AML-193 (cell line): Measurements from ENCODE around the gene SYNJ2.
"Not testable (repeated sequence)": the region's sequence is repeated elsewhere in the genome, so short reads cannot be mapped to it uniquely, and the experiment has no call there.

Source experiments
- DNase-seq, 2 experiments: peaks; one replicate each; lab custom pipeline; 2025; lab: John Stamatoyannopoulos, UW

The SYNJ2 gene

GRCh38 chr6:157956171-157956730 lies 25.4 kb upstream of the SYNJ2 start:
- DNase-seq, result no peak

GRCh38 chr6:157959451-157960227 lies 22.0 kb upstream of the SYNJ2 start:
- DNase-seq, result no peak

GRCh38 chr6:157961153-157961831 lies 20.4 kb upstream of the SYNJ2 start:
- no peak for DNase-seq

GRCh38 chr6:157961832-157962575 lies 19.7 kb upstream of the SYNJ2 start:
- DNase-seq, result no peak

GRCh38 chr6:157962601-157963302 lies 18.9 kb upstream of the SYNJ2 start:
- peak; percentile 46 to 53 for DNase-seq

- DNase-seq, result no peak
Observed at GRCh38 chr6:157964100-157964499, 17.6 kb upstream of the SYNJ2 start.

GRCh38 chr6:157965387-157965786 lies 16.3 kb upstream of the SYNJ2 start:
- DNase-seq, result no peak

GRCh38 chr6:157966589-157966977 lies 15.1 kb upstream of the SYNJ2 start:
- DNase-seq, result no peak

GRCh38 chr6:157967020-157967419 lies 14.6 kb upstream of the SYNJ2 start:
- DNase-seq, result no peak

GRCh38 chr6:157967486-157967885 lies 14.2 kb upstream of the SYNJ2 start:
- no peak for DNase-seq

- not testable (repeated sequence) for DNase-seq
Observed at GRCh38 chr6:157972177-157972576, 9.5 kb upstream of the SYNJ2 start.

- no peak for DNase-seq
Observed at GRCh38 chr6:157974341-157974894, 7.2 kb upstream of the SYNJ2 start.

- DNase-seq, result no peak
Observed at GRCh38 chr6:157974967-157975366, 6.7 kb upstream of the SYNJ2 start.

- no peak for DNase-seq
Observed at GRCh38 chr6:157975456-157975855, 6.2 kb upstream of the SYNJ2 start.

- no peak for DNase-seq
Observed at GRCh38 chr6:157976345-157977175, 5.1 kb upstream of the SYNJ2 start.

GRCh38 chr6:157977176-157977804 lies 4.4 kb upstream of the SYNJ2 start:
- DNase-seq, result no peak

GRCh38 chr6:157978021-157978783 lies 3.5 kb upstream of the SYNJ2 start:
- DNase-seq, result no peak

- peak; percentile 50 to 68 for DNase-seq
Observed at GRCh38 chr6:157980288-157981131, 1.2 kb upstream of the SYNJ2 start.

- DNase-seq, result peak in 1 of 2 experiments; percentile 57
Observed at GRCh38 chr6:157981132-157981394, 600 bp upstream of the SYNJ2 start.
